HepG2 (cell line): ENCODE results near the gene GPSM1. TPM values are rescaled to one million over a fixed set of nuclear protein-coding genes. Genes with fewer than 3 reads are reported as not detected.

Experiments
- BRD4 ChIP-seq: sonication (generic); formaldehyde crosslinking; IDR thresholded peaks from 2 replicates; pipeline ENCODE4 v1.4.0; 2020; ENCODE audit warnings: missing genetic modification reagents
- KDM6A ChIP-seq: IDR thresholded peaks from 2 replicates; pipeline ENCODE4 v1.6.1; 2016; ENCODE audit warnings: low read depth
- MBNL3 ChIP-seq: fragments of 250-450 bp; sonication (Bioruptor Pico); conservative IDR thresholded peaks from 2 replicates; pipeline ENCODE4 v1.8.0; 2022; ENCODE audit warnings: mild to moderate bottlenecking, inconsistent platforms
- NRL ChIP-seq: sonication (generic); formaldehyde crosslinking; IDR thresholded peaks from 2 replicates; pipeline ENCODE4 v1.5.0; 2020; ENCODE audit warnings: missing genetic modification reagents, mild to moderate bottlenecking, moderate library complexity, borderline replicate concordance
- RERE ChIP-seq: IDR thresholded peaks from 2 replicates; pipeline ENCODE4 v1.6.1; 2016; ENCODE audit warnings: low read depth, missing genetic modification reagents, missing compliant biosample characterization
- SOX13 ChIP-seq, 3 experiments: fragments of 450-650 bp in 1 of 3; sonication (generic) in 1 of 3; formaldehyde crosslinking in 1 of 3; IDR thresholded peaks in 2 of 3; conservative IDR thresholded peaks in 1 of 3; 2 replicates each; pipeline versions ENCODE4 v1.5.0 to v1.6.1; 2016 to 2020; ENCODE audit warnings: antibody characterized with exemption in 1 of 3, mild to moderate bottlenecking in 1 of 3, missing compliant biosample characterization in 1 of 3, missing genetic modification reagents in 1 of 3, moderate library complexity in 1 of 3
- SP2 ChIP-seq: sonication (generic); formaldehyde crosslinking; IDR thresholded peaks from 2 replicates; pipeline ENCODE4 v1.5.1; 2020; ENCODE audit warnings: mild to moderate bottlenecking, missing genetic modification reagents
- SPEN ChIP-seq: sonication (generic); formaldehyde crosslinking; IDR thresholded peaks from 2 replicates; pipeline ENCODE4 v1.5.1; 2020; ENCODE audit warnings: low read depth, mild to moderate bottlenecking, missing genetic modification reagents
- TBX2 ChIP-seq: sonication (generic); formaldehyde crosslinking; IDR thresholded peaks from 2 replicates; pipeline ENCODE4 v1.5.0; 2020; ENCODE audit warnings: missing genetic modification reagents, mild to moderate bottlenecking, borderline replicate concordance
- TCF12 ChIP-seq, 2 experiments: fragments of 450-650 bp in 1 of 2; sonication (generic) in 1 of 2; formaldehyde crosslinking in 1 of 2; IDR thresholded peaks; 2 replicates each; pipeline versions ENCODE4 v1.6.1 to v1.8.0; 2017 to 2022; ENCODE audit warnings: antibody characterized with exemption in 1 of 2, mild to moderate bottlenecking in 1 of 2, missing genetic modification reagents in 1 of 2, moderate library complexity in 1 of 2
- XBP1 ChIP-seq: sonication (generic); formaldehyde crosslinking; IDR thresholded peaks from 2 replicates; pipeline ENCODE4 v1.5.0; 2020; ENCODE audit warnings: missing genetic modification reagents
- ZBTB21 ChIP-seq: sonication (generic); formaldehyde crosslinking; IDR thresholded peaks from 2 replicates; pipeline ENCODE4 v1.4.0; 2020; ENCODE audit warnings: missing genetic modification reagents
- ZFP82 ChIP-seq: sonication (generic); formaldehyde crosslinking; IDR thresholded peaks from 2 replicates; pipeline ENCODE4 v1.5.1; 2020; ENCODE audit warnings: mild to moderate bottlenecking, missing genetic modification reagents, borderline replicate concordance
- ZMYM2 ChIP-seq: sonication (generic); formaldehyde crosslinking; IDR thresholded peaks from 2 replicates; pipeline ENCODE4 v1.8.0; 2022; ENCODE audit warnings: mild to moderate bottlenecking, missing genetic modification reagents
- ZNF205 ChIP-seq: IDR thresholded peaks from 2 replicates; pipeline ENCODE4 v1.6.1; 2018; ENCODE audit warnings: missing biosample characterization, missing genetic modification reagents
- ZNF251 ChIP-seq: sonication (generic); formaldehyde crosslinking; IDR thresholded peaks from 2 replicates; pipeline ENCODE4 v1.9.0; 2021; ENCODE audit warnings: mild to moderate bottlenecking, missing genetic modification reagents
- ZNF510 ChIP-seq: sonication (generic); formaldehyde crosslinking; IDR thresholded peaks from 2 replicates; pipeline ENCODE4 v1.4.0; 2020; ENCODE audit warnings: low read depth, mild to moderate bottlenecking, missing genetic modification reagents
- ZNF687 ChIP-seq: sonication (generic); formaldehyde crosslinking; IDR thresholded peaks from 2 replicates; pipeline ENCODE4 v1.5.1; 2020; ENCODE audit warnings: mild to moderate bottlenecking, missing genetic modification reagents, moderate library complexity
- ZNF720 ChIP-seq: sonication (generic); formaldehyde crosslinking; IDR thresholded peaks from 2 replicates; pipeline ENCODE4 v1.4.0; 2020; ENCODE audit warnings: missing genetic modification reagents
- ZSCAN21 ChIP-seq: sonication (generic); formaldehyde crosslinking; IDR thresholded peaks from 2 replicates; pipeline ENCODE4 v1.8.0; 2022; ENCODE audit warnings: mild to moderate bottlenecking, missing genetic modification reagents, moderate library complexity, borderline replicate concordance
- polyA plus RNA-seq, 8 experiments: library from polyadenylated mRNA; depleted of rRNA in 3 of 8; stranded (reverse) in 7 of 8; unstranded in 1 of 8; fragments of >200 nt; fragmentation: Illumina TruSeq in 4 of 8; extraction: Trizol in 4 of 8; gene quantifications; 2 replicates each; pipeline versions ENCODE4 v1.2.1 to v1.2.3, GENCODE V29; 2011 to 2016; ENCODE audit warnings: low read depth in 4 of 8, missing spikeins in 1 of 8, mixed read lengths in 1 of 8; ENCODE audit not compliant: insufficient read depth in 1 of 8
- total RNA-seq, 5 experiments: library from RNA; depleted of rRNA; stranded (reverse); fragments of >200 nt; fragmentation: Illumina TruSeq; extraction: Trizol; gene quantifications; 2 replicates each; pipeline ENCODE4 v1.2.3, GENCODE V29; 2016; ENCODE audit warnings: low read depth in 1 of 5

The GPSM1 gene
- total and polyA plus RNA-seq, 2 of the 13 experiments (the other 11 are each of a cell fraction or from before 2014, with no cell fraction given) = 1.0 to 2.4 TPM

GRCh38 chr9:136373300-136374182, 46.2 kb downstream of the GPSM1 start, which contains the start of gene CARD9 (continued):
- TF ChIP-seq TCF12 (IDR thresholded peaks at IDR 0.05) (no peak), TCF12 (CRISPR knock-in tag; IDR thresholded peaks at IDR 0.05) (no peak), TBX2 (no peak; the same call in 1 of the 2 replicates), ZNF720 (no peak), ZNF251 (no peak), MBNL3 (no peak), KDM6A (CRISPR knock-in tag) (no peak), RERE (no peak), ZNF687 (CRISPR knock-in tag) (peak; percentile 45; the same call in 1 of the 2 replicates), BRD4 (CRISPR knock-in tag) (0 out of 2 replicates have a peak, but pooled peaks have one; percentile 57), ZSCAN21 (no peak), ZFP82 (CRISPR knock-in tag) (no peak), SOX13 (IDR thresholded peaks at IDR 0.05) (no peak), SOX13 (CRISPR knock-in tag; conservative IDR thresholded peaks at IDR 0.05 in 1 of 2, IDR thresholded peaks at IDR 0.05 in 1 of 2) (no peak), NRL (CRISPR knock-in tag) (peak; percentile 5; the same call in 1 of the 2 replicates), ZBTB21 (CRISPR knock-in tag) (no peak), SPEN (CRISPR knock-in tag) (peak; percentile 44; the same call in 1 of the 2 replicates), ZNF205 (no peak), ZMYM2 (CRISPR knock-in tag) (no peak), XBP1 (CRISPR knock-in tag) (no peak), ZNF510 (CRISPR knock-in tag) (no peak), SP2 (CRISPR knock-in tag) (no peak)
